Activated T-cell treated with anti-CD3 and anti-CD28 coated beads for 48 hours (primary cell): ENCODE measurements around the gene RNU6-1.

Experiments
- DNase-seq: peaks from one replicate; pipeline ENCODE4 v3.0.0-alpha.2; 2020; ENCODE audit warnings: low read depth

The RNU6-1 gene

GRCh38 chr15:67820992-67821783, 18.7 kb downstream of the RNU6-1 start:
- DNase-seq, result no peak

GRCh38 chr15:67820122-67820991, 19.5 kb downstream of the RNU6-1 start:
- no peak for DNase-seq

- DNase-seq, result no peak
Observed at GRCh38 chr15:67819636-67820035, 20.2 kb downstream of the RNU6-1 start.

GRCh38 chr15:67818464-67818863, 21.4 kb downstream of the RNU6-1 start:
- no peak for DNase-seq

GRCh38 chr15:67816668-67817067, 23.2 kb downstream of the RNU6-1 start:
- DNase-seq, result no peak

GRCh38 chr15:67815036-67815592, 24.7 kb downstream of the RNU6-1 start:
- no peak for DNase-seq

- DNase-seq, result no peak
Observed at GRCh38 chr15:67813104-67813634, 26.7 kb downstream of the RNU6-1 start.

GRCh38 chr15:67812241-67812644, 27.6 kb downstream of the RNU6-1 start:
- no peak for DNase-seq

GRCh38 chr15:67809866-67810265, 30.0 kb downstream of the RNU6-1 start:
- DNase-seq, result no peak

GRCh38 chr15:67809441-67809840, 30.4 kb downstream of the RNU6-1 start:
- no peak for DNase-seq

GRCh38 chr15:67808821-67809220, 31.0 kb downstream of the RNU6-1 start:
- no peak for DNase-seq

- DNase-seq, result no peak
Observed at GRCh38 chr15:67807836-67808235, 32.0 kb downstream of the RNU6-1 start.

GRCh38 chr15:67807141-67807540, 32.7 kb downstream of the RNU6-1 start:
- DNase-seq, result no peak

GRCh38 chr15:67806536-67806935, 33.3 kb downstream of the RNU6-1 start:
- DNase-seq, result no peak

- DNase-seq, result no peak
Observed at GRCh38 chr15:67805666-67806516, 34.0 kb downstream of the RNU6-1 start.

GRCh38 chr15:67805008-67805665, 34.7 kb downstream of the RNU6-1 start:
- no peak for DNase-seq

GRCh38 chr15:67803996-67804843, 35.6 kb downstream of the RNU6-1 start:
- DNase-seq, result no peak

- DNase-seq, result no peak
Observed at GRCh38 chr15:67803299-67803698, 36.5 kb downstream of the RNU6-1 start.

- DNase-seq, result no peak
Observed at GRCh38 chr15:67801926-67802914, 37.6 kb downstream of the RNU6-1 start.
